ENCODE results near the gene NCKAP1.
"Not testable (repeated sequence)": the region's sequence is repeated elsewhere in the genome, so short reads cannot be mapped to it uniquely, and the experiment has no call there.

The NCKAP1 gene

DNA sequence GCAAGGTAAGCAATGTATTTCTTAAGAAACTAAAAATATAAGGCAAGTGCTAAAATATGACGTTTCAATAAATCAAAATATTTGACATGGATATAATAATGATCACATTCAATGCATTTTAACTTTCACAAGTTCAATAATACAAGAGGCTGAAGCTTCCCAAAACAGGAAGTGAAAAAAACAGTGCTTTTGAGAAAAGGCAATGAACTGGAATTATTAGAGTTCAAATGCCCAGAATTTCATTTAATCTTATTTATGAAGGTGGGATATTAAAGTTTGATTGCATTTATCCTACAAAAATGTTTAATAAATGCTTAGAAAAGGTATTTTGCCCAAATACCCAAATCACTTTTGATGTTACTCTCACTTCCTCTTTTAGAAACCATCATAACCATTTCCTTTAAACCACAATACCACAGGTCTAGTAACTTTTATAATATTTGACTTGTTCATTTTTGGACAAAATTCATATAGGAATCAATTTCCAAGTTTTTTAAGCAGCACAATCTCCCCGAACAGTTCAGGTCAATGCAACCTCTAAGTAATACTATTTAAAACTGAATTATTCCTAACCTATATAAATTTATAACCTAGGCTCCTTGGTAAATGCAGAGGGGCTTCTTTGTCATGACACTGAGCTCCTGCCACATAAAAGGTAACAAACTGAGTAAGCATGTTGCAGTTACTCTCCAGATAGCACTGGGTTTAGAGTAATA, 2.1 kb downstream of the NCKAP1 start:
- peak; percentile 0 to 34 (median 32) for DNase-seq

DNA sequence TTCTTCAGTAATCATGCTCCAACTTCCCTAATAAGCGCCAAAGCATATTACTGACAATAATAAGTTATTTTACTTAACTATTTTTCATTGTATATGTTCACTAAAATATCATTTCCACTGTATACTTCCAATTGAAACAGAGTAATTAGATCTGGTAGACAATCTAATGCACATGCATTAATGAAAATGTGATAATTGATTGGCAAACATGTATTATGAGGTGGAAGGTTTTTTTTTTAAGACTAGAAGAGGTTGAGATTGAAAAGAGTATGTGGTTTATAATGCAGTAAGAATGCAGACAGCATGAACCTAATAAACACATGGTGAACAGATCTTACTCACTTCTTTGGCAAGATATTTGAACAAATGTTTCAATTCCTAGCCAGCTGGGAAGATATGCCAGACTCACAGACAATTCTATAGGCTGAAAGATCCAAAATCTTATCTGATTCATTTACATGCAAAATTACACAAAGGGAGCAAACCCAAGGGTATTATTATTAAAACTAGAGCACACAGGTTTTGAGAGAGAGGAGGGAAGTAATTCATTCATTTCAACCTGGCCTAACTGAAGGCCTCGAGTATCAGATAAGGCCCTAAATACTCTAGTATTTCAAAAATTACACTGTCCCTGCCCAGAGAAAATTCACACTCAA, 2.8 kb downstream of the NCKAP1 start:
- no peak for DNase-seq

DNA sequence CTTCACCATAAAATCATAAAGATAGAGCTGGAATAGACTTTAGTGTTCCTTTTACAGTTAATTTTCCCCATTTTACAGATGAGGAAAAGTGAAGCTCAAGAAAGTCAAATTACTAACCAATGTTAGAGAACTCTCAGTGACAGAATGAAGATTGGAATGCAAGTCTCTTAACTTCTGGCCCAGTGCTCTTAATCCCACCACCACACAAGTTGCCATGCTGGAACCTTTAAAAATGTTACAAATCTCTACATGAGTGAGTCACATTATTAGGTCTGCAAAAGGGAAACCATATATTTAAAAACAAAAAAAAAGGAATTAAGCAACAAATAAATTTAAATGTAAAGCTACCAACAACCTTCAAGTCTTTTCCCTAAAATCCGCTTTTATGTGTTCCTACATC, 3.5 kb downstream of the NCKAP1 start:
- DNase-seq: no peak

DNA sequence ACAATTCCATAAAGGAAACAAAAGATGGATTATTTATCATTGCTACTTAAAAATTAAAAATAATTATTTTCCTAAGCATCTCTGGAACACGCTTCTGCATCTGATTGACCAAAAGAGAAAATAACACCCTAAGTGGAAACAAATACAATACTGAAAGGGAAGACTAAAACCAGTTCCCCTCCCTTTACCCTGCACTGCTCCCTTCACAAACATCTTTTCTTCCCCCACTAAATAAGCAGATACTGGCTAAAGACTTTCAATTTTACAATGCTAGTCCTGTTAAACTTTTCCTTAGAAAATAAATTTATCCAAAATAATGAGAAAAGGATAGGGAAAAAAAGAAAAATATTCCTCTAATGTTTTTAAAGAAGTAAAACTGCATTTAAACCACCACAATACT, 4.3 kb downstream of the NCKAP1 start:
- DNase-seq: no peak

DNA sequence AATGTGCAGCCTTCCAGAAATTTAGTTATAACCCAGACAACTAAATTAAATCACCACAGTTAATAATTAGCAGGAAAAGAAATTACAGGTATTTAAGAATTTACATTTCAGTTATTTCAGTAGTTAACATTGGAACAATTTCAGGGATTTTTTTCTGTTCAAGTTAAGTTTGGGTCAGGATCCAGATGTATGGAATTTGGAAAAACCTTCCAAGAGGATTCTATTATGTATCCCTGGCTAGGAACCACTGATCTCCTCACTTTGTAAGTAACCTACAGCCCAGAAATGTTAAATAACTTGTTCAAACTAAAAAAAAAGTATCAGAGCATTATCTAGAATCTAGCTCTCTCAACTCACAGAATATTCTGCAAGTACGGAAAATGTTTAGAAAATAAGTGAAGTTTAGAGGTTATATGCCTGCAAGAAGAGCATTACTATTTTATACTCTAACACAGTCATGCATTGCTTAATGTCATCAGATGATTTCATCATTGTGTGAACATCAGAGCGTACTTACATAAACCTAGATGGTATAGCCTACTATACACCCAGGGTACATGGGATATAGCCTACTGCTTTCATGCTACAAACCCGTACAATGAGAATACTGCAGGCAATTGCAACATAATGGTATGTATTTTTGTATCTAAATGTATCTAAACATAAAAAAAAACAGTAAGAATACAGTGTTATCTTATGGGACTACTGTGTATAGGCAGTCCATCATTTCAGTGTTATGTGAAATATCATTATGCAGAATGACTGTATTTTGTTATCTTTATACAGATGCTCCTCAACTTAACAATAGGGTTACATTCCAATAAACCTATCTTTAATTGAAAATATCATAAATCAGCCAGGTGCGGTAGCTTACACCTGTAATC, 6.1 kb downstream of the NCKAP1 start:
- peak; percentile 18 to 62 (median 45) for DNase-seq

DNA sequence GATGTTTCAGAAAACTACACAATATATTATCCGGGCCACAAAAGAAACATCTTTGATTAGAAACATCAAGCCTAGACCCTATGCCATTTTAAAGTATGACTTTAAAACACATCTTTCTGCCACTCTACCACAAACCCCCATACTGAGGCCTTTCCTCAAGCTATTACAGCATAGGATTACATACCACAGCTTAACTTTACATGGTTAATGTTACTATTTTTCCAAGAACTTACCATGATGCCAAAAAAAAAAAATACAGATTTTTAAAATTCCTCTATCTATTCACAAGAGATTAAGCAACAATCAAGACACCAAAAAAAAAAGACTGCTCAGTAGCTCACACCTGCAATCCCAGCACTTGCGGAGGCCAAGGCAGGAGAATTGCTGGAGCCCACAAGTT, 9.0 kb downstream of the NCKAP1 start:
- DNase-seq: no peak

DNA sequence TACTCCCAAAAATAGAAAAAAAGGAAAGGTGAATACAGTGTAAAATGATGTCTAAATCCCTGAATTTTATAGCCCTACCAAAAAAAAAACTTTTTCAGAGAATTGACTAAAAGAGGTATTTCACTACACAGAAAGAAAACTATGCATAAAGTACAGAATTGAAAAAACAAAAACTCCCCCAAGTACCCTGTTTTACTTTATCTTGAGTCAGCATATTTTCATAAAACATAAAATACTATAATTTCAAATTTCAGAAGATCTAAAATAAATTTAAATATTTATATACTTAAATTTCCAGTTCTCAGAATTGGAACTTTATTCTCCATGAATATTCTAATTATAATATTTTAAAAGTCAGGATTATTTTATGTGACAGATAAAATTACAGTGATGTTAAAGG, 10.1 kb downstream of the NCKAP1 start:
- no peak for DNase-seq

DNA sequence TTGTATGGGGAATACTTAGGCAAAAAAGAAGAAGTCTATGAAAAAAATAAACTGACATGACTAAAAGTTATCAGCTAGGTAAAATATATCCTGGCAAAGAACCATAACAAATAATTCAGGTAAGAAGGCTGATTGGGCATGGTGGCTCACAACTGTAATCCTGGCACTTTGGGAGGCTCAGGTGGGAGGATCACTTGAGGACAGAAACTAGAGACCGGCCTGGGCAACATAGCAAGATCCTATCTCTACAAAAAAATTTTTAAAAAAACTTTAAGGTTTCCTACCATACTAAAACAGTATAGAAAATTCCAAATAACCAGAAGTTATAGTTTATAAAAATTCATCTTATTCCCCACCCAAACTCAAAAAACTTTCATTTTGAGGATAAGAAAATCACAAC, 10.8 kb downstream of the NCKAP1 start:
- DNase-seq: no peak

DNA sequence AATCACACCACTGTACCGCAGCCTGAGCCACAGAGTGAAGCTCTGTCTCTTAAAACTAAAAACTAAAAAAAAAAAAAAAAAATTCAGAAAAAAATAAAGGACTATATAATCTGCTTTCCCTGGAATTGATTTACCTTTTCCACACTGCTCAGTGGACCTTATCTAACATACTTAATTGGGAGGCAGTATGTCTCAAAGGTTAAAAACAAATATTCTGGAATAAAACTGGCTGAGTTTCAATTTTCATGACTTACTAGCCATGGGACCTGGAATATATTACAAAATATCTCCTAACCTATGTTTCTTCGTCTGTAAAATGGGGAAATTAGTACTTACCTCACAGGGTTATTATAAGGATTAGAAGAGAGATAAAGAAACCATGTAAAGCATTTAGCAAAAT, 11.8 kb downstream of the NCKAP1 start:
- no peak for DNase-seq

DNA sequence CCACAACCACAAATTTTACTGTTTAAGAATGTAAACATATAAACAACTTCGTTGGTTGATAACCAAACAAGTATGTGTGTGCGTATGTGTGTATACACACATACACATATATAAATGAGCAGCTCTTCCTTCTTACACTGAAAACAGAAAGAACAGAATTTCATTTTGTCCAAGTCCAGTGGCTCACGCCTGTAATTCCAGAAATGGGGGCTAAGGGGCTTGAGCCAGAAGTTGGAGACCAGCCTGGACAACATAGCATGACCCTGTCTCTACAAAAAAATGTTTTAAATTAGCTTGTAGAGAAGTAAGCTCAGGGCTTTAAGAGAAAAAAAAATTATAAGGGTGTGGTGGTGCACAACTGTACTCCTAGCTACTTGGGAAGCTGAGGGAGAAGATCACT, 12.3 kb downstream of the NCKAP1 start:
- no peak for DNase-seq

DNA sequence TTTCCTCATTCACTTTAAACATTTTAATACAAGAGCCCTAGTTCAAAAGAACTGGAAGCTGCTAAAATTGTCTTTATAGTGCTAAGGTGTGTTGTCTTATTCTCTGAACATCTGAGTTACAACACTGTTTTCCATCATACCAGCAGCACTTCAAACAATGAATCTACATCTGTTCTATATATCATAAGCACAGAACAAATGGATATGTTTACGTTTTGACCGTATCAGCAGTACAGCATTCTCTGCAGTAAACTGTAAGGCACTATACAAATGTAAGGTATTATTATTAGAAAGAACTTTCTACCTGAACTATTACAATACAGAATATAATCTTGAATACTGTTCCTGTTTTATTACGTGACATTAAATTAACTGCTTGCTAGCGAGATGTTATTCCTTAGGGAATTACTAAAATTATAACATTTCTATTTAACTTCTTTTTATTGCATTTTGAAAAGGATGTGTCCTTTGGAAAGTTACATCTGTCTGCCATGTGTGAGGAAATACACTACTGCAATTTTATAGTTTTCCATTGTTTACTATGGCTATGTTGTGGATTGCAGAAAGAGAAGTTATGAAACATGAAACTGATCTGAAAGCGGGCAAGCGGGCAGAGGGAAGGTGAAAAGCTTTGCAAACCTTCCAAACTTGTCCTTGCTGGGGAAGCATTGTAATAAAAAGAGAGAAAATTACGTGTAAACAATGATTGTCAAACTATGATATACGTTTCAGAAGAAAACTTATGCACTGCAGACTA, 13.7 kb downstream of the NCKAP1 start:
- no peak for DNase-seq

DNA sequence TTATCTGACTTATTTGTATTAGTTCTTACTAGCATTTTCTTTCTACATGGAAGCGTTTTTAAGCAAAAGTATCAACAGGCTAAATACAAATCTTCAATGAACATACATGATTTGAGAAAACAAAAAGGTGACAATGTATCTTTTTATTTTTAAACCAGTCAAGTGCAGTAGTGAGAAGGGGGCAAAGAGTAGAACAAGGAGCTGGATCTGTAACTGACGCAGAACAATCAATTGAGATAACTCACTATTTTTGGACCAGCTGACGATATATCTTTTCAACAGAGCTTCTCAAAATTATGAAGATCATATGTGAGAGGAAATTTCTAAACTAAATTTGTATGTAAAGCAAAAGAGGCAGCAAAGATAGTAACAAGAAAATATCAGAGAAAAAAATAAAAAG, 15.5 kb downstream of the NCKAP1 start:
- no peak for DNase-seq

DNA sequence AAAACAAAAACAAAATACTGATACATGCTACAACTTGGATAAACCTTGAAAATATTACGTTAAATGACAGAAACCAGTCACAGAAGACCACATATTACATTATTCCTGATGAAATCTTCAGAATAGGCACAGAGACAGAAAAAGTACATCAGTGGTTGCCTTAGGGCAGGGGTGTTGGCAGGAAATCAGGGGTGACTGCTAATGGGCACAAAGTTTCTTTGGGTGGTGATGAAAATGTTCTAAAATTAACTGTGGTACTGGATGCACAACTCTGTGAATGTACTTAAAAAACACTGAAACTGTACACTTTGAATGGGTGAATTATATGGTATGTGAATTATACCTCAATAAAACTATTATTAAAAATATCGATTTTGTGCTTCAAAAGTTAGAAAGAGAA, 16.6 kb downstream of the NCKAP1 start:
- no peak for DNase-seq

DNA sequence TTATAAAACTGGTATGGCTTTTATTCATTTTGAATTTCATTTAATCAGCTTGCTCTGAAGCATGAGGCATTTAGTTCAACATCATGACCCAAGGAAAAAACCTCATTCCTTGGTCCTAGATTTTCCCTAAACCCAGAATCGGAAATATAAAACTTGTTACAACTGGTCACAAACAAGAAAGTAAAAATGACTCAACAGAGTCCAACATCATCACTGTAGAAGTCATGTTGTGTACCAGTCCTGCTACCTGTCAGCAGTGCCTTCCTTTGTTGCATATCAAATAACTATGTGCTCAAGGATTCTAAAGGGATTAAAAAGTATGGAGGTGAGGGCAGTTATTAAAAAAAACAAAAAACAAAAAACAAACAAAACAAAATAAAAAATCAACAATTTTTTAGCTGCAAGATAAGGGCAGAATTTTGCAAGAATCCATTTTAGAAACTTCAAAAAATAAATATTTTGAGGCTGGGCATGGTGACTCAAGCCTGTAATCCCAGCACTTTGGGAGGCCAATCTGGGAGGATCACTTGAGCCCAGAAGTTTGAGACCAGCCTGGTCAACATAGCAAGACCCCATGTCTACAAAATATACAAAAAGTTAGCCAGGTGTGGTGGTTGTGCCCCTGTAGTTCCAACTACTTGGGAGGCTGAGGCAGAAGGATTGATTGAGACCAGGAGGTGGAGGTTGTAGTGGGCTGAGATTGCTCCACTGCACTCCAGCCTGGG, 18.4 kb downstream of the NCKAP1 start:
- DNase-seq: no peak

DNA sequence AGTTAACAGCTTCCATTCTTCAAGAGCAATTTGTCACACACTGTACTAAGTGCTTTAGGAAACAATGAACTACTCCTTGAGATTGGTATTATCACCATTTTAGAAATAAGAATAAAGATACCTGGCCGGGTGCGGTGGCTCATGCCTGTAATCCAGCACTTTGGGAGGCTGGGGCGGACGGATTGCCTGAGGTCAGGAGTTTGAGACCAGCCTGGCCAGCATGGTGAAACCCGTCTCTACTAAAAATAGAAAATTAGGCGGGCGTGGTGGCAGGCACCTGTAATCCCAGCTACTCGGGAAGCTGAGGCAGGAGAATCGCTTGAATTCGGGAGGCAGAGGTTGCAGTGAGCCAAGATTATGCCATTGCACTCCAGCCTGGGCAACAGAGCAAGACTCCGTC, 20.4 kb downstream of the NCKAP1 start:
- DNase-seq: not testable (repeated sequence)

DNA sequence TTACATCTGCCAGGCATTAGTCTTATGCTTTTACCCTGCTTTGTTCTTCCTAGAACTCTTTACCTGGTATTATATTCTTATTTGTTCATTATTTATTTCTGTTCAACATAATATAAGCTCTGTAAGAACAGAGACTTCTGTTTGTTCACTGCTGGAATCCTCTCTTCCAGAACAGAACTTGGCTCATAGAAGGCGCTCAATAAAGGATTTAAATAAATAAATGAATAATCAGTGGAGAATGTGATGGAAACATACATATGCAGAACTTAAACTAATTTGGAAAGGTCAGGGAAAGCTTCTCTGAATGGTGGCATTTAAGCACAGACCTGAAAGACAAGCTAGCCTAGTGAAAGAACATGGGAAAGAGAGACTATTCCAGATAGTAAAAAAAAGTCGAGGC, 24.3 kb downstream of the NCKAP1 start:
- DNase-seq: no peak

DNA sequence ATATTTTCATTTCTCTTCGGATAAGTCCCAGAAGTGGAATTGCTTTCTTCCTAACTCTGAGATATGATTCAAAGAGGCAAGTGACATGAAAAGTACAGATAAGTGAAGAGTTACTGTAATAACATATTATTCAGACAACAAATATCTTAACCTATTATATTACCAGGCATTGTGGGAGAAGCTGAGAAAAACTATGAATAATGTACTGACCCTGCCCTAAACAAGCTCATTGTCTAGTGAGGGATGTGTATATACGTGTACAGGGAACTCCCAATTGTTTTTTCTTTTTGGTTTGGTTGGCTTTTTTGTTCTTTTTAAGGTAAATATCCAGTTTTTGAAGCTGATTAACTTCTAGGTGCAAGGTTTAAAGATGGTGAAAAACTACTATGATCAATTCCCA, 26.5 kb downstream of the NCKAP1 start:
- DNase-seq: no peak

DNA sequence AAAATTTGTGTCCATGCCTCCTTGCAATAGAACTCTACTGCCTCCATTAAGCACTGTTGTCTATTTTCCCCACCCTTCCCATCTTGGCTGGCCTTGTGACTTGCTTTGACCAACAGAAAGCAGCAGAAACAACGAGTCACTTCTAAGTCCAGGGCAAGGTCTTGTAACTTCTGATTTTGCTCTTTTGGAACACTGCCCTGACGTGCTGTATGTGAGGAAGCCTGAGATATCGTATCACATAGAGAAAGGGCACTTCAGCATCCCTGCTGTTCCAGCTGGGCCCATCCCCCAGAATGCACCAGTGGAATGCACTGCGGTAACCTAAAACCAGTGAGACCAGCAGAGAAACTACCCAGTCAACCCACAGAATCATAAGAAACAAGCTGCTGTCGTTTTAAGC, 28.1 kb downstream of the NCKAP1 start:
- no peak for DNase-seq

DNA sequence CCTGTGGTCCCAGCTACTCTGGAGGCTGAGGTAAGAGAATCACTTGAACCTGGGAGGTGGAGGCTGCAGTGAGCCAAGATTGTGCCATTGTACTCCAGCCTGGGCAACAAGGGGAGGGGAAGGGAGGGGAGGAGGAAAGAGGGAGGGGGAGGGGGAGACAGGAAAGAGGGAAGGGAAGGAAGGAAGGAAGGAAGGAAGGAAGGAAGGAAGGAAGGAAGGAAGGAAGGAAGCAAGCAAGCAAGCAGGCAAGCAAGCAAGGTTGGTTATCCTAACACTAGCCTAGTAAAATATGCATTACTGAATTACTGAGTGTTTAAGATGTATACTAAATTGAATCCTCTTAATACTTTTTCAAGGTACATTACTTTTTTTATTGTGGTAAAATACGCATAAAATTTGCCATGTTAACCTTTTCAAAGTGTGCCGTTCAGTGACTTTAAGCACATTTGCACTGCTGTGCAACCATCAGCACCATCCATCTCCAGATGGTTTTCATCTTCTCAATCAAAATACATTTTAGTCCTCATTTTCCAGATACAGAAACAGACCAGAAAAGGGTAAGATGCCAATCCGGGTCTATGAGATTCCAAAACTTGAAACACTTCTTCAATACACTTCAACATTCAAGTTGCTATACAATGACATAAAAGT, 28.9 kb downstream of the NCKAP1 start:
- no peak for DNase-seq

DNA sequence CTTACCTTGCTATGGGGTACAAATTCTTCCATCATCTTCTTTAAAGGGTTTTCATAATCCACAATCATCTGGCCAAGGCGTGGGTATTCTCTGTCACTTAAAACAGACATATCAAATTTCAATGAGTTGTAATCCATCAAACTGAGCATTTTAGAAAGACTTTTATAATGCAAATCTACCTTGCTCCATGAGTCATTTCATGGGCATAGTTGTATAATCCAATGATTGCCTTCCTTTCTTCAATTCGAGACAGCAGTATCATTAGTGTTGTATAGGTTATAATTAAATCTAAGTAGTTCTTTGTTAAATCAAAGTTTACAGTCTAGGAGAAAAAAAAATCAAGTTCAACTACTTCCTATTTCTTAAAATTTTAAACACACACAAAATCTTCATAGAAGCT, 36.3 kb downstream of the NCKAP1 start:
- DNase-seq: no peak

DNA sequence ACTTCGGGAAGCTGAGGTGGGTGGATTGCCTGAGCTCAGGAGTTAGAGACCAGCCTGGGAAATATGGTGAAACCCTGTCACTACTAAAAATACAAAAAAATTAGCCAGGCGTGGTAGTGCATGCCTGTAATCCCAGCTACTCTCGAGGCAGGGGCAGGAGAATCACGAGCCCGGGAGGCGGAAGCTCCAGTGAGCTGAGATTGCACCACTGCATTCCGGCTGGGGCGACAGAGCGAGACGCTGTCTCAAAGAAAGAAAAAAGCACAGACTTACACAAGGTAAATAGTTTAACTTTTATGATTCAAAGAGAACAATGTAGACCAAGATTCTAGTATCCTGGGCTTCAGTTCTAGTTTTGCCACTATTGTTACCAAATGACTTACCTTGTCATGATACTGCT, 37.4 kb downstream of the NCKAP1 start:
- DNase-seq: no peak
